ENCODE results near the gene TMEM200A.

Gene TMEM200A

DNA sequence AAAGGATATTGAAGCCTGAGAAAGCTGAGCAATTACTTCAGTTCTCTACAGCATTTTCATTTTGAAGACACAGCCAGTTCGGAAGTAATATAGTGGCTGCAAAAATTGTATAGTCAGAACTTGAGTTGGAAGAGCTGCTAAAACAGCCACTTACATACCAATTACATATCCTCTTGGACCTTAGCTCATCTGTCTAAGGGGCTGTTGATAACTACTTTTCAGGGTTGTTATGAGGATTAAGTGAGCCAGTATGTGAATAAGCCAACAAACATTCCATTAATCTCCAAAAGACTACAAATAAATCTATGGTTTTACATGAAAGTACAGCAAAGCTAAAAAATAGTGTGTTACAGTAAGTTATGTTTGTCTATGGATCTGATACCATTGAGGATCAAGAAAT is 59.7 kb downstream of the TMEM200A start:
- no peak for DNase-seq (ENCODE audit: low read depth)

- no peak for DNase-seq (ENCODE audit: low read depth)
Measured at GRCh38 chr6:130426066-130426721, 60.4 kb downstream of the TMEM200A start.

DNA sequence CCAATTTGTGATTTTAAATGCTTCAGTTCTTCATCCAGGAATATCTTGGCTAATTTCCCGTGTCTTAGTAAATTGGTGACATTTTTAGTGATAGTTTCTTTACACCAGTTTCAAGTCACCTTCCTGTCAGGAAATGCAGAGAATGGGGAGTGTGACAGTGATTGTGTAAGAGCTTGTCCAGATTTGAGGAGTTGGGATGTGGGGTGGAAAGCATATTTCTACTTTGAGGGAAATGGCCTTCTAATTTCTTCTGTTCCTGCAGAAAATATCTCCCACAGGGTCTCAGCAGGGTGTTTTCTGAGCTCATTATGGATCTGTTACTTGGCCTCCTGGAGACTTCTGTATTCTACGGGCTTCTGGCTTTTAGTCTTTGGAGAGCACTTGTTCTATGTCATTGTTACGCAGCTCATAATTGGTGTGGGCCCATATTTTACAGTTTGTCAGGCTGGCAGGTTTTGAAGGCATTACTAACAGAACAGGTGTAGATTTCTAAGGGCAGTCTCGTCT is 65.6 kb downstream of the TMEM200A start:
- DNase-seq (ENCODE audit: low read depth): no peak

DNA sequence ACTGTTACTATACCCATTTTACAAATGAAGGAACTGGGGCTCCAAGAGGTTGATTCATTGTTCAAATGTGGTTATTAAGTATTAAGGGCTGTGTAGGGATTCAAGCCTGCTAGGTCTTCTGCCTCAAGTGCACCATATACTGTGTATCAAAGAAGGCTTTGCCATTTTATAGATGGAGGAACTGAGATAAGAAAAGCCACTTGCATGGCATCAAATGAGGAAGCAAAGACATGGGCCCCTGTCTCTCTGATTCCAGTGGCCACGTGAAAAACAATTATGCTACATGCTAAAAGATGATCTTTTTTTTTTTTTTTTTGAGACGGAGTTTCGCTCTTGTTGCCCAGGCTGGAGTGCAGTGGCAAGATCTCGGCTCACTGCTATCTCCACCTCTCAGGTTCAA is 67.0 kb downstream of the TMEM200A start:
- no peak for DNase-seq (ENCODE audit: low read depth)

DNA sequence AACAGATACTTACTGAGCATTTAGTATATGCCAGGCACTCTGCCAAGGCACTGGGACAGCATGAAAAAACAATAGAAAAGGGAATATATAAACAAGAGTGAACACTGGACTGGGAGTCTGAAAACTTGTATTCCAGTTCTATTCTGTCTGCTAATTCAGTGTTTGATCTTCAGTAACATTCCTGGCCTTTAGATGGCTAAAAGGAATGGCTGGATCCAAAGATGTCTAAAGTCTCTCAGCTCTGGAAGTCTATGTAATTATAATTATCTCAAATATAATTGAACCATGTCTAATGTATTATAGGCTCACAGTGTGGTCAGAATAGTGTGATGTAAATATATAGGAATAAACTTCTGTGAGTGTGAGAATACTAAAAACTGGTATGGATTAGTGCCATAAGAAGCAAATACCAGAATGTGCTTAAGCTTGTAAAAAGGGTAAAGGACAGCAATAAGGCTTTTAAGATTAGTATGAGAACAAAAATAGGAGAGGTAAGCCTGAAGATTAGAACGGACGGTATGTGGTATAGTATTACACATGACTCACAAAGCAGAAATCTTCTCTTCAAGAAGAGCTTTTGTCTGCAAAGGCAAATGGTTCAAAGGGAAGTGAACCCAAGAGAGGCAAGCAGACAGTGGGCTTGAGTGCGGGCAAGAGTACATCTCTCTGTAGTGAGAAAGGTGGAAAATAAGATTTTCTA is 68.5 kb downstream of the TMEM200A start:
- peak; percentile 59 for DNase-seq (ENCODE audit: low read depth)

- DNase-seq (ENCODE audit: low read depth): no peak
Measured at GRCh38 chr6:130435181-130435580, 69.4 kb downstream of the TMEM200A start.

DNA sequence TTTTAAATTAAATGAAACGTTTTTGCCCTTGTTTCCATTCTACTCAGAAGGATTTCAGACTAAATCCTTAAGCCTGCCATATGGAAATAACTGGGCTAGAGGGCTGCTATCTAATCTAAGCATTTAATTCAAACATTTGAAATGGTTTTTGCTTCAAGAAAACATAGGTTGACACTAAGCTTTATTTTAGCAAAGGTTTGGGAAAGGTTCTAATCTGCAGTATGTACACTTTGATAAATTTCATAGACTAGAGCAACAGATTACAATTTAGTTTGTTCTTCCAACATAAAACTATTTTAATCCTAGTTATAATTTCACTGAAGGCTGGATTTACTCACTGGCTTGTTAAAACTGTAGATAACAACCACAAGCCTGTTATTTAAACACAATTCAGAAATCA is 72.1 kb downstream of the TMEM200A start:
- DNase-seq (ENCODE audit: low read depth): no peak

DNA sequence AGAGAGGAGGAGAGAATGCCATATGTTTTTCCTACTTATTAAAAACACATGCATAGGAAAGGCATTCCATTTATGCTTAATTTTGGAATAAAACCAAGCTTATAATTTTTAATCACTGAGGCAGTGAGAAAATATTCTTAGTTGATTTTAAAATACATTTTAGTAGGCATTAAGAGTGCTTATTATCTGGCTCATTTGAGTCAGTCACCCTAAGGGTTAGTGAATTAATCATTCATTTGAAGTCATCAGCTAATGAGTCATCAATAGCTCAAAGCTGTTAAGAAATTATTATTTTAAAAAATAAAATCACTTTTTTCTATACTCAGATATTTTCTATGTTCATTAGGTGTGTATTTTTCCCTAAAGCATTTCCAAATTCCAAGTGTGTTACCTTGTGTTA is 81.6 kb downstream of the TMEM200A start:
- no peak for DNase-seq (ENCODE audit: low read depth)

GRCh38 chr6:130452336-130452735 is 86.5 kb downstream of the TMEM200A start:
- DNase-seq (ENCODE audit: low read depth): no peak

DNA sequence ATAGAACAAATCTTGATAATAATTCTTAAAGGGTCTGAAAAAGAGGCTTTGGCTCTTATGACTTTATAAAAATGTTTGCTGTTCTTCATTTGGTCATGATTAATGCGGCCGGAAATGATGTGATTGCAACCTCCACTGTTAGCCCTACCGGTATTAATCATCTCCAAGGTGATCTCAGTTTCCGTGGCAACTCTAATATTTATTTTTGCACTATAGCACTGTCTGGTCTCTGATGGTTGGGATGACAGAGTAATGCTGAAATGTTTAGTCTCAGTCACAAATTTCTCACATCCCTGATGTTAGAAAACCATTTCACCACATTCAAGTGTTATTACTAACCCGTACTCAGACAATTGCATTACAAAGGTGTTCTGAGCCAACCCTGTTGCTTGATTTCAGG is 87.4 kb downstream of the TMEM200A start:
- DNase-seq (ENCODE audit: low read depth): peak; percentile 80

GRCh38 chr6:130457605-130458004 is 91.8 kb downstream of the TMEM200A start:
- no peak for DNase-seq (ENCODE audit: low read depth)

DNA sequence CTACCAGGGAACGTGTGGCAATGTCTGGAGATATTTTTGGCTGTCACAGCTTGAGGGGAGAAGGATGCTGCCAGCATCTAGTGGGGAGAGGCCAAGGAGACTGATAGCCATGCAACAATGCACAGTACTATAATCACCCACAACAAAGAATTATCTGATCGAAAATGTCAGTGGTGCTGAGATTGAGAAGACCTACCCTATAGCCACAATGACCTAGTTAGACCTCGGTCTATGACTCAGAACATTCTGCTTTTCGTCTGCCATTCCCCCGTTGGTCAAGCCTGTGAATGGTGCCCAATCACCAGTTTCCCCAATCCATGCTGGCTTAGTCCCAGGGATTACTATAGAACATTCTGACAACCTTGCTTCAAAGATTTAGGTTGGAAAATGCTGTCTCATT is 93.5 kb downstream of the TMEM200A start:
- DNase-seq (ENCODE audit: low read depth): no peak

DNA sequence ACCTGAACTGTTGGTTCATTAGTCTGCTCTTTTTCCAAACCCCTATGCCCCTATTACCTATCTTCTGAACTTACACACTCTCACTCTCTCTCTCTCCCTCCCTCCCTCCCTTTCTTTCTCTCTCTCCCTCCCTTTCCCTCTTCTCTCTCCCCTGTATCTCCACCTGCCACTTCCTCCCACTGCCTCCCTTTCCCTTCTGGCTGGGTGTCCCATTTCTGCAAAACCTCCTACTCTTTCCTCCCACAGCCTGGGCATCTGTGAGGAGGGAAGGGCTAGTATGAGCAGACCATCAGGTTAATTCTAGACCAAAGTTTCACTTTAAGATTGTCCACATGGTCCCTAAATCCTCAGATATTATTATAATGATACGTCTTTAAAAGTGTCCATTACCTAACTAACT is 95.1 kb downstream of the TMEM200A start:
- DNase-seq (ENCODE audit: low read depth): no peak

DNA sequence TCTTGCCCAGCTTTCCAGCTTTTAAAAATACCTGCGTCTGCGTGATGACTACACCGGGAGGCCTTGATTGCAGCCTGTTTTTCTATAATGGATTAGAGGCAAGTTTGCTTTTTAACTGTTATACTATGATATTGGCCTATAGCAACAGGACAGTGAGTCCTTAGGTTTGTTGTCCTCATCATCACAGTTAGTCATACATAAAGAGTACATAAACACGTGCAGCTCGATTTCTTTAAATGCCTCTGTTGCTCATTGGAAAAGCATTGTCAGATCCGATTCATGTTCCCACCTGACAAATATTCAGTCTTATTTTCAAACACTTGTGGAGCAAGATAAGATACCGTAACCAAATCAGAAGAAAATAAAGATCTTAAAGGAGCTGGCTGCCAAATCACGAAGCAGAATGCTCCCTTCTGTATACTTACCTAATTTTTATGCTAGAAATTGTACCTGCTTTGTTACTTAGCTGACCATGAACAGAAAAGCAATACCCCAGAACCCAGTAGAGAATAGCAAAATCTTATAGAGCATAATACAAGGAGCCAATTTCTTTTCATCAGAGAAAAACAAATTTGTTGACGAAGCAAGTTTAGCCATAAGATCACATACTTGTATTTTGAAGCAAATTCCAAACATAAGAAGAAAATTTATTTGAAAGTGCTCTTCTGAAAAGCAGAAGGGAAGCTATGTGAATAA is 100.4 kb downstream of the TMEM200A start:
- peak; percentile 38 for DNase-seq (ENCODE audit: low read depth)

- DNase-seq (ENCODE audit: low read depth): peak; percentile 73
Measured at GRCh38 chr6:130466748-130467061, 100.9 kb downstream of the TMEM200A start.

DNA sequence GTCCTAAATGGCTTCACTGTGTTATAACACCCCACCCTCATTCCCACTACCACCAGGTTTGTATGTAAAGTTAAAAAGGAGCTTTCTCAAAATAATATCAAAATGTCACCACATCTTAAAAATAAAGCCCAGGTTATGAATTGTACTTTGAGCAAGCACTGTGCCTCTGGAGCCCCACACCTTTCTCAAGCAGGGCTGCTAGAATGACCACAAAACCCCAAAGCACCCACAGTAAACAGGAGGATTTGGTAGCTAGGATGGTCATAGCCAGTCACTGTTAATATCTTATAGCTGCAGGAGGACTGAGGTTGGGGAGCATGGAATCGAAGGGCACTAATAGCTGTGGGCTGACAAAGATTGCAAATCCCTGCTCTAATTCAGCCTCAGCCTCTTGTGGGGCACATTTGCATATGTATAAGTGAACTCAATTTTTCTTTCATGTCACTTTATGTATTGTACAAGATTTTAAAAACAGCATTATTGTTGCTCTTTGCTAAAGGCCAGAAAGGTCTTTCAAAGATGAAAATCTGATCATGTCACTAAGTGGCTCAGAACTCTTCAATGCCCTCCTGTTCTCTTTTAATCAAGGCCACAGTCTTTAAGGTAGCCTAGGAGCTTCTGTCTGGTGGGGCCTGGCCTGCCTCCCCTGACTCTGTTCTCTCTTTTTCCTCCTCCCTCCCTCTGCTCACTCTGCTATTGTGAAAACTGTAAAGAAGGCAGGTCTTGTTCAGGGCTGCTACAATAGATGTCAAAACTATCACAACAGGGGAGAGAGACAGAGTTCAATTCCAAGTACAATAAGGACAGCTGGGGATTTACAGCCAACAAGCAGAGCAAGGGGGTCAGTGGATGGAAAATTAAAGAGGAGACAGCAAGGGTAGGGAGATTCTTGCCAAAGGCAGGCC is 101.6 kb downstream of the TMEM200A start:
- no peak for DNase-seq (ENCODE audit: low read depth)

- no peak for DNase-seq (ENCODE audit: low read depth)
Measured at GRCh38 chr6:130470766-130471165, 104.9 kb downstream of the TMEM200A start.

DNA sequence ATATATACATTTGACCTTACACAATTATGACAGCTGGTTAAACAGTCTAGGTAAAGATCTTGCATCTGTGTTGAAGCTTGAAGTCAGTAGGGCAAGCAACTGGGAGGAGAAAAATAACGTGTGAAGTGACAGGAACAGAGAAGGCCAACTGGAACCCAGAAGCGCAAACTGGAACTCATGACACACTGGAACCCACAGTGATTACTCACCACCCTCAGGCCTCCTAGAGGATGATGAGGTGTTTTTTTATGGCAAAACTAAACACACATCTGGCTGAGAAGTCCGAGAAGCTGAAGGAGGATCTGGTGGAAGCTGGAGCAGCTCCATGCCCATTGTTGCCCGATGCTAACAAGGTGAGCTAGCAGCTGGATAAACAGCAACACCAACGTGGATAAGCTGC is 108.1 kb downstream of the TMEM200A start:
- DNase-seq (ENCODE audit: low read depth): peak; percentile 55

DNA sequence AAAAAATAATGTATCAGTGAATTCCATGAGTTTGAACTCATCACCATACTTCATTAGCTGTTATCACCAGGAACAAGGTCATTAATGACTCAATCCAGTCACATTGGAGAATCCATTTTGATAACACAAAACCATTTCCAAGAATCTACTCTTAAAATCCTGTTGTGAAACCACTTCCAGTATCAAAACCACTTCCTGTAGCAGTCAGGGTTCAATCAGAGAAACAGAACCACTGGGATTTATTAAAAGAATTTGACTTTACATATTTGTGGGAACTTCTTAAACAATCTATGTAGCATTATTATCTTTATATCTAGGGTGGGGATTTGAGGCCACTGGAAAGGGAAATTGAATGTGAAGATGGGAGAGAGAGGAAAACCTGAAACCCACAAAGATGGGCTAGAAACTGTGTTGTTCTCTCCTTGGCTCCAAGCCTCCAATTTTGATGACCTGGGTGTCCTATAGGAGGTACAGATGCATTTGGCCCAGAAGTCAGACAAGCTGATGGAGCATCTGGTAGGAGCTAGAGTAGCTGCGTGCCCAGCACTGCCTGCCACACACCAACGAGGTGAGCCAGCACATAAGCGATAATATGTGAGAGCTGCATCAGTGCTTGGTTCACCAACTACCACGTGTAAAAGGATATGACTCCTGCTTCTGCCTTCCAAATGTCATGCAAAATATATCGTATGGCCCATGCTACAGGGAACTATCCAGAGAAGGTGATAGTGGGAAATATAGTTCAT is 117.0 kb downstream of the TMEM200A start:
- DNase-seq (ENCODE audit: low read depth): peak; percentile 79

GRCh38 chr6:130485870-130486269 is 120.1 kb downstream of the TMEM200A start:
- DNase-seq (ENCODE audit: low read depth): no peak

DNA sequence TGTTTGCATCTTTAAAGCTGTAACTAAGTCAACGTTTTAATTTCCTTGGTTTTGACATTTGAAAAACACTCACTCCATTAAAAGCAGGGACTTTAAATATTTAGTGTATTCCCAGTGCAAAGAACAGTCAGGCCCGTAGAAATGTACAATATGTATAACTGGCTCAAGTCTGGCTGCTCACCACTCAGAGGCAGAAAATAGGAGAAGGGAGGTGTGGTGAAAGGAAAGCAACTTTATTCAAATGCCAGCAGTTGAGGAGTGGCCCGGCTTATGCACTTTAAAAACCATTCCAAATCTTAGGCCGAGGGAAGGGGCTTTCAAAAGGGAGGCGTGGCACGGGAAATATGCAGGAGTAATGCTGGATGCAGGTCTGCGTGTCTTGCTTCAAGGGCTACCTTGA is 120.6 kb downstream of the TMEM200A start:
- no peak for DNase-seq (ENCODE audit: low read depth)

DNA sequence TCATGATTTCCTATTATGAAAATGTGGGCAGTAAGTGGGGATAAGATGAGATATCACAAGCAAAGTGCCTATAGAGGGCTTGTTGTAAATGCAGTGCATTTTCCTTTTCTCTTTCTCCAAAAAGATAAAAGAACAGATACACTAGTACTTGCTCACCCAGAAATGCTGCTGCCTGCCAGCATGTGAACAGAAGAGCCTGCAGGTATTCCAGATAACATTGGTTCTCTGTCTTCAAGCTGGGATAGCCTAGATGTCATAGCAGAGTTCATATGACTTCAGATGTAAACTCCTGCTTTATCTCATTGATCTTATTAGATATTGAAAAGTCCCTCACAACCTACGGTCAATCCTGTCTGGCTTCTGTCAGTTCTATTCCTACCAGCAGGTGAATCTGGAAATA is 123.7 kb downstream of the TMEM200A start:
- no peak for DNase-seq (ENCODE audit: low read depth)
